Astrocyte (in vitro differentiated cells and primary cell): Measurements from ENCODE around the gene RETREG3. TPM values are rescaled to one million over a fixed set of nuclear protein-coding genes. Genes with fewer than 3 reads are reported as not detected.
A peak's percentile ranks its signal among the peaks of the same experiment; 100 is the strongest.

Experiments used
- DNase-seq: peaks from one replicate; pipeline ENCODE4 v3.0.0-alpha.2; 2010; ENCODE audit warnings: low read depth
- FAIRE-seq: peaks from 2 replicates; lab custom pipeline; 2011; peaks lifted over from hg19 to GRCh38; lab: Jason Lieb, UNC
- H2AFZ ChIP-seq: 2 replicates; pipeline ENCODE4 v1.6.0; 2012; ENCODE audit warnings: low read depth, low read length, inconsistent platforms
- H3K27ac ChIP-seq: 2 replicates; pipeline ENCODE4 v1.5.1; 2011; ENCODE audit warnings: low read depth, low read length, inconsistent platforms
- H3K27me3 ChIP-seq: 2 replicates; pipeline ENCODE4 v1.6.0; 2011; ENCODE audit warnings: low read length, inconsistent platforms; ENCODE audit not compliant: insufficient read depth
- H3K36me3 ChIP-seq: 2 replicates; pipeline ENCODE4 v1.5.1; 2011; ENCODE audit warnings: low read length, inconsistent platforms; ENCODE audit not compliant: insufficient read depth
- H3K4me1 ChIP-seq: 2 replicates; pipeline ENCODE4 v1.5.1; 2011; ENCODE audit warnings: low read length, inconsistent platforms; ENCODE audit not compliant: insufficient read depth
- H3K4me2 ChIP-seq: 2 replicates; pipeline ENCODE4 v1.6.0; 2012; ENCODE audit warnings: low read length, inconsistent platforms
- H3K4me3 ChIP-seq: 2 replicates; pipeline ENCODE4 v1.5.1; 2011; ENCODE audit warnings: low read depth, mild to moderate bottlenecking, low read length, inconsistent platforms; ENCODE audit not compliant: insufficient read depth
- H3K79me2 ChIP-seq: 2 replicates; pipeline ENCODE4 v1.6.0; 2012; ENCODE audit warnings: mild to moderate bottlenecking, low read length, inconsistent platforms; ENCODE audit not compliant: insufficient read depth
- H3K9ac ChIP-seq: 2 replicates; pipeline ENCODE4 v1.6.0; 2012; ENCODE audit warnings: mild to moderate bottlenecking, low read length, inconsistent platforms
- H3K9me3 ChIP-seq: 2 replicates; pipeline ENCODE4 v1.5.1; 2012; ENCODE audit warnings: low read depth, mild to moderate bottlenecking, low read length, inconsistent platforms; ENCODE audit not compliant: insufficient read depth
- H4K20me1 ChIP-seq: 2 replicates; pipeline ENCODE4 v1.6.0; 2012; ENCODE audit warnings: low read length, inconsistent platforms; ENCODE audit not compliant: insufficient read depth
- H3K27ac Mint-ChIP-seq: one replicate; pipeline ENCODE4 v1.8.0; 2021; ENCODE audit warnings: mild to moderate bottlenecking, mixed read lengths; ENCODE audit not compliant: unreplicated experiment
- H3K27me3 Mint-ChIP-seq: one replicate; pipeline ENCODE4 v1.8.0; 2021; ENCODE audit warnings: low read depth, mixed read lengths; ENCODE audit not compliant: unreplicated experiment
- H3K36me3 Mint-ChIP-seq: one replicate; pipeline ENCODE4 v1.8.0; 2021; ENCODE audit warnings: low read depth, mixed read lengths; ENCODE audit not compliant: unreplicated experiment
- H3K4me1 Mint-ChIP-seq: one replicate; pipeline ENCODE4 v1.8.0; 2021; ENCODE audit warnings: low read depth, mixed read lengths; ENCODE audit not compliant: unreplicated experiment
- H3K4me3 Mint-ChIP-seq: one replicate; pipeline ENCODE4 v1.8.0; 2021; ENCODE audit warnings: mild to moderate bottlenecking, moderate library complexity, mixed read lengths; ENCODE audit not compliant: unreplicated experiment
- H3K9me3 Mint-ChIP-seq: one replicate; pipeline ENCODE4 v1.8.0; 2021; ENCODE audit warnings: mild to moderate bottlenecking, mixed read lengths; ENCODE audit not compliant: unreplicated experiment
- CTCF ChIP-seq: IDR thresholded peaks from 2 replicates; pipeline ENCODE4 v1.5.1; 2011; ENCODE audit warnings: low read depth, mild to moderate bottlenecking, inconsistent platforms, low read length, moderate library complexity; ENCODE audit not compliant: insufficient read depth
- EZH2 ChIP-seq: IDR thresholded peaks from 2 replicates; pipeline ENCODE4 v1.6.1; 2012; ENCODE audit warnings: mild to moderate bottlenecking, low read length, inconsistent platforms; ENCODE audit not compliant: insufficient read depth
- total RNA-seq: library from RNA; stranded (reverse); gene quantifications from 2 replicates; pipeline ENCODE4 v1.2.1, GENCODE V29; 2021

Gene RETREG3
- total RNA-seq, 1 donor from 2014 or later: 54.3 TPM

GRCh38 chr17:42578282-42578869 lies 30.8 kb downstream of the RETREG3 start:
- no peaks in the 10 kb centered on the region for H3K9me3 Mint-ChIP-seq
- TF ChIP-seq EZH2 (no peak), CTCF (peak; percentile 68)
- H3K9me3 ChIP-seq: no peaks in the 10 kb centered on the region
- peaks cover 4% of the 10 kb centered on the region for H3K4me1 Mint-ChIP-seq
- H4K20me1 ChIP-seq: peaks cover 13% of the 10 kb centered on the region
- H3K4me1 ChIP-seq: peaks cover 13% of the 10 kb centered on the region
- H3K4me2 ChIP-seq: peak overlapping the region; percentile 97
- peaks cover 34% of the 10 kb centered on the region for H3K79me2 ChIP-seq
- peaks cover 2% of the 10 kb centered on the region for H3K36me3 Mint-ChIP-seq
- DNase-seq (peak; percentile 34), FAIRE-seq (no peak)
- peak overlapping the region; percentile 97 for H3K27ac Mint-ChIP-seq
- peak overlapping the region; percentile 98 for H3K4me3 ChIP-seq
- no peaks in the 10 kb centered on the region for H3K27me3 ChIP-seq
- H3K4me3 Mint-ChIP-seq: peak overlapping the region; percentile 97
- peaks cover 30% of the 10 kb centered on the region for H3K36me3 ChIP-seq
- peak overlapping the region; percentile 96 for H3K9ac ChIP-seq
- H3K27ac ChIP-seq: peak overlapping the region; percentile 77
- H2AFZ ChIP-seq: peak overlapping the region; percentile 86
- H3K27me3 Mint-ChIP-seq: no peaks in the 10 kb centered on the region

- FAIRE-seq: no peak
- no peaks in the 10 kb centered on the region for H3K27me3 Mint-ChIP-seq
Observed at GRCh38 chr17:42577532-42578281, 31.5 kb downstream of the RETREG3 start, which contains the start of gene PSMC3IP. PSMC3IP (minus strand) TSS chr17:42577729; CDS start chr17:42577686, 43 bp downstream.

More at GRCh38 chr17:42577532-42578281, 31.5 kb downstream of the RETREG3 start, which contains the start of gene PSMC3IP:
- no peaks in the 10 kb centered on the region for H3K27me3 ChIP-seq
- TF ChIP-seq CTCF (peak; percentile 35), EZH2 (no peak)
- no peaks in the 10 kb centered on the region for H3K9me3 Mint-ChIP-seq
- peak within 1 kb of the TSS; percentile 97 for H3K4me3 Mint-ChIP-seq
- H3K9me3 ChIP-seq: no peaks in the 10 kb centered on the region
- peak within 1 kb of the TSS; percentile 77 for H3K27ac ChIP-seq
- peaks cover 31% of the 10 kb centered on the region for H3K36me3 ChIP-seq
- peak within 1 kb of the TSS; percentile 86 for H2AFZ ChIP-seq
- H3K4me3 ChIP-seq: peak within 1 kb of the TSS; percentile 98
- peaks cover 13% of the 10 kb centered on the region for H3K4me1 ChIP-seq
- H3K9ac ChIP-seq: peak within 1 kb of the TSS; percentile 96
- H4K20me1 ChIP-seq: peaks cover 20% of the 10 kb centered on the region
- H3K4me1 Mint-ChIP-seq: peaks cover 4% of the 10 kb centered on the region
- peak within 1 kb of the TSS; percentile 97 for H3K4me2 ChIP-seq
- peak within 1 kb of the TSS; percentile 97 for H3K27ac Mint-ChIP-seq
- DNase-seq: peak; percentile 83
- H3K36me3 Mint-ChIP-seq: peaks cover 5% of the 10 kb centered on the region
- peaks cover 40% of the 10 kb centered on the region for H3K79me2 ChIP-seq
